Umbilical cord (tissue), 2 donors: Measurements from ENCODE around the gene RNF128. TPM values are rescaled to one million over a fixed set of nuclear protein-coding genes. Genes with fewer than 3 reads are reported as not detected.
"Not testable (repeated sequence)": the region's sequence is repeated elsewhere in the genome, so short reads cannot be mapped to it uniquely, and the experiment has no call there.

ENCODE experiments used
- DNase-seq: peaks from one replicate; pipeline ENCODE4 v3.0.0-alpha.2; 2015; ENCODE audit warnings: low spot score
- total RNA-seq: library from RNA; depleted of rRNA; stranded (reverse); fragments of >200 nt; gene quantifications from one replicate; pipeline ENCODE4 v1.2.3, GENCODE V29; 2014; ENCODE audit warnings: low replicate concordance; ENCODE audit not compliant: insufficient read depth

The RNF128 gene
- total RNA-seq, 1 donor from 2014 or later, result 7.9 TPM

DNA sequence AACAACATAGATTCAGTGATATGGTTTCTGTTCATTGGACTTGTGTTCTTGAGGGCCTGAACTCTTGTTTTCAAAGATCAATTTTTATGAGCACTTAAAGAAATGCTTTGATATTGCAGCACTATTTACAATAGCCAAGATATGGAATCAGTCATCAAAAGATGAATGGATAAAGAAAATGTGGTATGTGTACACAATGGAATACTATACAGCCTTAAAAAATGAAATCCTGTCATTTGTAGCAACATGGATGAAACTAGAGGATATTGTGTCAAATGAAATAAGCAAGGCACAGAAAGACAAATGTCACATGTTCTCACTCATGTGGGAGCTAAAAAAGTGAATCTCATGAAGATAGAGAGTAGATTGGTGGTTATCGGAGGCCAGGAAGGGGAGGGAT, 21.9 kb downstream of the RNF128 start:
- DNase-seq, result no peak

DNA sequence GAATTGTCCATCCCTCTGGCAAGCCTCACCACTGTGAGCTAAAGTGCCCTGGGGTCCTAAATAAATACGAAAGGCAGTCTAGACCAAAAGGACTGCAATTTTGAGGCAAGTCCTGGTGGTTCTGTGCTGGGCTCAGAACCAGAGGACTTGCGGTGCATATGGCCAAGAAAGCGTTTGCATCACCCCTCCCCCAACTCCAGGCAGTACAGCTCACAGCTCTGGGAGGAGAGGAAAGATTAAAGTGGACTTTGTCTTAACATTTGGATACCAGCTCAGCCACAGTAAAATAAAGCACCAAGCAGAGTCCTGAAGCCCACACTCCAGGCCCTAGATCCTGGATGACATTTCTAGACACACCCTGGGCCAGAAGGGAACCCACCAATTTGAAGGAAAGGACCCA, 24.9 kb downstream of the RNF128 start:
- DNase-seq, result no peak

DNA sequence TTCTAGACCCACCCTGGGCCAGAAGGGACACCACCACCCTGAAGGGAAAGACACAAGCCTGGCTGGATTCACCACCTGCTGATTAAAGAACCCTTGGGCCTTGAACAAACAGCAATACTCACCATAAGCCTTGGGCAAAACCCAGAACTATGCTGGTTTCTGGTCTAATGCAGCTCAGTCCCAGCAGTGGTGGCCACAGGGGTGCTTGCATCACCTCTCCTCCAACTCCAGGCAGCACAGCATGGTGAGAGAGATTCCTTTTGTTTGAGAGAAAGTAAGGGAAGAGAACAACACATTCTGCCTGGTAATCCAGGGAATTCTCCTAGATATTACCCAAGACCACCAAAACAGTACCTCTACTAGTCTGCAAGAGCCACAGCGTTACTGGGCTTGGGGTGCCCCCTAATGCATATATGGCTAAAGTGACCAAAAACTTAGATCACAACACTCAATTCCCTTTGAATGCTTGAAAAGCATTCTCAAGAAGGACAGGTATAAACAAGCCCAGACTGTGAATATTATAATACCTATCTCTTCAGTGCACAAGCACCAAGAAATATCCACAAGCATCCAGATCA, 25.7 kb downstream of the RNF128 start:
- DNase-seq, result no peak

DNA sequence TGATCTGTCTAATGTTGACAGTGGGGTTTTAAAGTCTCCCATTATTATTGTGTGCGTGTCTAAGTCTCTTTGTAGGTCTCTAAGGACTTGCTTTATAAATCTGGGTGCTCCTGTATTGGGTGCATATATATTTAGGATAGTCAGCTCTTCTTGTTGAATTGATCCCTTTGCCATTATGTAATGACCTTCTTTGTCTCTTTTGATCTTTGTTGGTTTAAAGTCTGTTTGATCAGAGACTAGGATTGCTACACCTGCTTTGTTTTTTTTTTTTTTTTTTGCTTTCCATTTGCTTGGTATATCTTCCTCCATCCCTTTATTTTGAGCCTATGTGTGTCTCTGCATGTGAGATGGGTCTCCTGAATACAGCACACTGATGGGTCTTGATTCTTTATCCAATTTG, 42.8 kb downstream of the RNF128 start:
- DNase-seq, result not testable (repeated sequence)

DNA sequence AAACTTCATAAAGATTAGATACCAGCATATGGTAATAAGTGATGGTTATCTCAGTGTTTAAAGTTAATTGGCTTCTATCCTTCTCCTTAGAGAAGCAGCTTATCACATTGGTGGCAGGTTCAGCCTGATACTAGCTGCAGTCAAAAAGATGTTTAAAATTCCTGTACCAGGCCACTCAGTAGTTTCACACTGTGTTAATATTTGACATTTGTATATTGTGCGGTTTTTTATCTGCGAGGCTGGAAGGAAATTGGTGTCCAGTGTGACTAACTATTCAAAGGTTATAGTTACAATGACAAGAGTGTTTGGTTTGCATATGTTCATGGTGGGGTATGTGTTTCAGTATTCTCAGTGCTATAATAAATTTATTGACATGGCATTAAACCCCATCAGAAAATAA, 48.5 kb downstream of the RNF128 start:
- no peak for DNase-seq

DNA sequence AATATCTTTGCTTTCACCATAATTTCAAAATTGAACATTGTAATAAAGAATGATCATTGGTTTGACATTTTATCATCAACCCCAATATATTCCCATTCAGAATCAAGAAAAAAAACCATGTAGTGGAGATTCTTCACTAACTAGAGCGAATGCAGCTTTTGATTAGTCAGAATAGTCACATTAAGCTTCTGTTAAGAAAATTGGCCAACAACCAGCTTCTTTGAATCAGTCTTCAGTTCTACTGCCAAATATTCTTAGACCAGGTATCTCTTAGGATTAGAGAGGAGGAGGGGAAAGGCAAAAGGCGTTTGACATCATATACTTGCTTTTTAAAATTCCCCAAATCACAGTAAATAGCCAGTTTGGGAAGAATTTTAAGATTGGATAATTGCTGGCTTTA, 53.8 kb downstream of the RNF128 start:
- DNase-seq, result no peak

DNA sequence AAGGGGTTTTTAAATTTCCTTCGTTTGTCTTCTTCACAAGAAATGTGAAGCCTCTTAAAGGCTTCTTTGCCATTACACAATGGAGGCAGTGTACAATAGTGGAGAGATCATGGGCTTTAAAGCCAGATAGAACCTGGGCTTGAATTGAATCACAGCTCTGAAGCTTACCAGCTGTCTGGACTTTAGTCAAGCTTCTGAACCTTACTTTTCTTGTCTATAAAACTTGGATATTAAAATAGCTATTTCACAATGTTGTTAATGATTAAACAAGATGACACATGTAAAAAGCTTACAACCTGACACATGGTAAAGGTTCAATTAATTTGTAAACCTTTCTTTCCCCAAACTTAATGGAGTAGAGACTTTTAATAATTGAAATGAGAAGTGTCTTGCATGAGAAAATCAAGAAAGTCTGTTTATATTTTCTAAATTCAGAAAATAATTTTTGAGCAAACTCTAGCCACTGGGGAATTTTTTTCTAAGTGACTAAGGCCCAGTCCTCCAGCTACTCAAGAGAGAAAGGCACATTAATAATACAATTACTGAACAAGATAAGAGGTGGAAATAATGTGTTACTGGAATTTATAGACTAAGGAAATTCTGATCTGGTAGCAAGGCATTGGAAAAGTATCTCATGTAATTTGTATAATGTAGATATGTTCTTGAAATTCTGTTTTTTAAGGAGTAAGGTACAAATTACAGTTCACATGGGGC, 54.3 kb downstream of the RNF128 start:
- DNase-seq, result no peak

DNA sequence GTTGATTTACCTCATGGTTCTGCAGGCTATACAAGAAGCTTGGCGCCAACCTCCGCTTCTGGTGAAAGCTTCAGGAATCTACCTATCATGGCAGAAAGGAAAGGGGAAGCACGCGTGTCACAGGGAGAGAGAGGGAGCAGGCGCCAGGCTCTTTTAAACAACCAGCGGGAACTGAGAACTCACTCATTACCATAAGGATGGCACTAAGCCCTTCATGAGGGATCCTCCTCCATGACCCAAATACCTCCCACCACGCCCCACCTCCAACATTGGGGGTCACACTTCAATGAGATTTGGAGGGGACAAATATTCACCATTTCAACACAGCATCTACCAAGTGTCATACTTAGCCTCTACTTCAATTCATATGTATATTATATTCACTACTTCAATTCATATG, 57.2 kb downstream of the RNF128 start:
- no peak for DNase-seq

DNA sequence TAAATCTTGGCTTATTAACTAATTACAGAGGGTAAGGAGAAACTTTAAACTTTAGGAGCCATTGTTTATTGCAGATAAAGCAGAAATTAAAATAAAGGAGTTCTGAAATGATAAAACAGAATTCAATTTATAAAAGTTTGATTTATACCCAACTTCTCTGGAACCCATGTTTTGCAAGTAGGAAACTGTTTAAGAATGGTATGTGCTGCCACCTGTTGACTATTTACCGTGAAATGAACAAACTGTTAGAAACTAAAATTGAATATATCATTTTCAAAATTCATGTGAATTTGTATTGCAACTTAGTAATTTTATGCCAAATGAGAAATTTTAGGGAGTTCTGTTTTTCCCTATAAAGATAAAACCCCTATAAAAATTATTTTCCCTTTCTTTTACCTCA, 65.0 kb downstream of the RNF128 start:
- peak; percentile 1 for DNase-seq

DNA sequence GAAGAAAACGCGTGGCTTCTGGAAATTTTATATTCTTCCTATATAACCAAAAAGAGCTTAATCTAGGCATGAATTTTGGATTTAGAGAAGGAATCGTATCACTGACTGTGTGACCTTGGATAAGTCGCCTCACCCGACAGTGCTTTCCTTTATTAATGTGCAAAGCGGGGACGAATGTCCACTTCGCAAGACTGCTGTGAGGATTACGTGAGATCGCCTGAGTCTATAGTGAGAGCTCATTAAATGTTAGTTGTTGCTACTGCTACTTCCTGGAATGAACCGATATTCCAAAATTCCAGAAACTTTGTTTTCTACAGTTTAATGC, 75.5 kb downstream of the RNF128 start:
- DNase-seq, result no peak

DNA sequence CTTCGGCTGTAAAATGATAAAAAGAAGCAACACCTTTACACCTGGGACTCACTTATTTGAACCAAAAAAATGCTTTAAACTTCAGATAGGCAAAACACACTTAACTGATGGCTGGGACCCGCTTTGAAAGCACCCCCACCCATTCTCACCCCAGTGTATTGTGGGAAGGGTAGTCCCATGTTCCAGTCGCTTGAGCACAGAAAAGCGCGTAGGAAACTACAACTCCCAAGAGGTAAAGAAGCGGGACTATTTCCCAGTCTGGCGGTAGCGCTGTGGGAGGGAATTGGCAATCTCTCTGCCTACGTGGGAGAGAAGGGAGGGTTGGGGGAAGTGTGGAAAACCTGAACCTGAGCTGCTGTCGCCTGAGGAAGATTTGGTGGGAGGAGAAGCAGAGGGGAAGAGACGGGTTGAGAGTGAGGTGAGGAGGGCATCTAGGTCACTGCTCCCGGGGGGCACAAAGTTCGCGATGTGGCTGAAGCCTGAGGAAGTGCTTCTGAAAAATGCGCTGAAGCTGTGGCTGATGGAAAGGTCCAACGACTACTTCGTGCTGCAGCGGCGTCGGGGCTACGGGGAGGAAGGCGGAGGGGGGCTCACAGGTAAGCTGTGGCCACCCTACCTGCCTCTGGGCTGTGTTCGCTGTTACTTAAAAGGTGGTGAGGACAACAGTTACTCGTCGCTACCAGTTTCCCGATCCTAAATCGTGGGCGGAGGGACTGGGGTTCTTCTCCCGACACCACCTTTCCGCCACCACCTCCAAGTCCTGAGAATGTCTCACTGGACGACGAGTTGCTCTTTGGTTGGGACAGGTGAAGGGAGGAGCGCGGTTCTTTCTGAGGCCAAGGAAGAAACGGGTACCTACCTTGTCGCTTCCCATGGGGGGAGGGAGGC, 76.1 kb downstream of the RNF128 start, which contains the start of gene TBC1D8B:
TBC1D8B (plus strand) TSS at position 286 of the 888 bp plus-strand sequence; CDS start at position 467, 181 bp downstream.
- peak; percentile 96 for DNase-seq

DNA sequence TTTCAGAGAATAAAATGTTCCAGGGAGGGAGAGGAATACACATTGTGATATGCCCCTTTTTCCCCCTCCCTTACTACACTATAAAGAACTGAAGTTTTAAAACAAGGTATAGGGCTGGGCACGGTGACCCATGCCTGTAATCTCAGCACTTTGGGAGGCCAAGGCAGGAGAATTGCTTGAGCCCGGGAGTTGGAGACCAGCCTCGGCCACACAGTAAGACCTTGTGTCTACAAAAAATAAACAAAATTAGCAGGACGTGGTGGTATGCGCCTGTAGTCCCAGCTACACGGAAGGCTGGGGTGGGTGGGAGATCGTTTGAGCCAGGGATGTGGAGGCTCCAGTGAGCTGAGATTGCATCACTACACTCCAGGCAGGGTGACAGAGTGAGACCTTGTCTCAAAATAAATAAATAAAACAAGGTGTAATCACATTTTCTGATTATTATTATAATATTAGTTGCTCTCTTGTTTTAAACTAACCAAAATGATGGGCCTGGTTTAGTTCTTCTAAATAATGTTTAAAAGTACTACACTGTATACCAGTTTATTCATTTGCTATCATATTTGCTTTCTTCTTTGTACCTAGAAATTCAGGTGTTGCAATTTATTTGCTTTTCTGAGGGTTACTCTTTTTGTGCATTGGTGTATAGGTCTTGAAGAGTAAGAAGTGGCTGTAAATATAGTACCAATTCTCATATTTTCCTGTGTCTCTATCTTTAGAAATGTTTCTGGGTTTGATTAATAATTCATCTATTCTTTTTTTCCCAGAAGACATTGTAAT, 84.8 kb downstream of the RNF128 start:
- DNase-seq, result no peak

DNA sequence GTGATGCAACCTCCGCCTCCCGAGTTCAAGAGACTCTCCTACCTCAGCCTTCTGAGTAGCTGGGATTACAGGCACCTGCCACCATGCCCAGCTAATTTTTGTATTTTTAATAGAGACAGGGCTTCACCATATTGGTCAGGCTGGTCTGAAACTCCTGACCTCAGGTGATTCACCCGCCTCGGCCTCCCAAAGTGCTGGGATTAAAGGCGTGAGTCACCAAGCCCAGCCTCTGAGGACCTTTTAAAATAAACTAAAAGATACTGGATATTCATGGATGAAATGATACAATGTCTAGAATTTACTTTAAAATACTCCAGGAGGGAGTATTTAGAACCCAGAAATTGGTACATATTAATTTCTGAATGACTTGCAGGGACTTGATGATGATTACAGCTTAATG, 86.4 kb downstream of the RNF128 start:
- DNase-seq, result not testable (repeated sequence)

DNA sequence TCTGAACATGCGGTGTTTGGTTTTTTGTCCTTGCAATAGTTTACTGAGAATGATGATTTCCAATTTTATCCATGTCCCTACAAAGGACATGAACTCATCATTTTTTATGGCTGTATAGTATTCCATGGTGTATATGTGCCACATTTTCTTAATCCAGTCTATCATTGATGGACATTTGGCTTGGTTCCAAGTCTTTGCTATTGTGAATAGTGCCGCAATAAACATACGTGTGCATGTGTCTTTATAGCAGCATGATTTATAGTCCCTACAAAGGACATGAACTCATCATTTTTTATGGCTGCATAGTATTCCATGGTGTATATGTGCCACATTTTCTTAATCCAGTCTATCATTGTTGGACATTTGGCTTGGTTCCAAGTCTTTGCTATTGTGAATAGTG, 87.6 kb downstream of the RNF128 start:
- not testable (repeated sequence) for DNase-seq

Other genes with a start within 250 kb of the RNF128 start
- gene RADX, start 114.7 kb upstream of the RNF128 start, total RNA-seq, result 6.7 TPM
- gene TBC1D8B, start 76.0 kb downstream of the RNF128 start, total RNA-seq, result 21.7 TPM
- gene RIPPLY1, start 176.6 kb downstream of the RNF128 start, total RNA-seq, result not detected
- gene CLDN2, start 193.7 kb downstream of the RNF128 start, total RNA-seq, result not detected